ENCODE data around the gene LAPTM4A.

DNA sequence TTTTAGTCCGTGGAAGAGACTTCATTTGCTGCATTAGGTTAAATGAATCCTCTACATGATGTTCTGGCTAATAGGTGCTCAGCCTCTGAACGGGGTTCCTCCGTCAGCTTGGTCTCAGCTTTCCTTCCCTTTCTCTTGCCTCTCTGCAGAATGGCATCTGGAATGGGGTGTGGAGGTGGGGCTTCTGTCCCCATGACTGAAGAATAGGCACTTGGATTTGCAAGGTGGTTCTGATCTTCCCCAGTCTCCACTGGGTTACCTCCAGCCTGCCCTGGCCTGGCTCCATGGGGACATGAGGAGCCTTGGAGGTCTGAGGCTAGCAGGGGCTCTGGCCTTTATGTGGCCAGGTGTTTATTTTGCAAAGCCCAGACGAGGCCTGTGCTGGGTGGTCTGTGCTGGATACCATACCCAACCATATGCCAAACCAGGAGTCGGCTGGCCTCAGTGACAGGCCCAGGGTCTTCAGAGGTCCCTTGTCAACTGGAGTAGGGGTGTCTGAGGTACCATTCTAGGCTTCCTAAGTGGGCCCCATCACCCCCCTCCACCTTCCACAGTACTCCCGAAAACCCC lies 28.2 kb upstream of the LAPTM4A start:
- no peak for TF ChIP-seq CTCF (IDR thresholded peaks at IDR 0.05)
- TF ChIP-seq POLR2A (IDR thresholded peaks at IDR 0.05) = no peak
- no peak for TF ChIP-seq POLR2AphosphoS5 (IDR thresholded peaks at IDR 0.05)

Data from breast epithelium (tissue), 3 donors.